ENCODE measurements around the gene PTPRM.

PTPRM gene

GRCh38 chr18:7626922-7627440 lies 59.9 kb downstream of the PTPRM start:
- DNase-seq (ENCODE audit: low spot score): no peak

- DNase-seq (ENCODE audit: low spot score): no peak
These were observed 62.3 kb downstream of the PTPRM start for GRCh38 chr18:7629416-7629815.

- DNase-seq (ENCODE audit: low spot score): no peak
These were observed 63.8 kb downstream of the PTPRM start for GRCh38 chr18:7630731-7631442.

- DNase-seq (ENCODE audit: low spot score): no peak
These were observed 65.3 kb downstream of the PTPRM start for GRCh38 chr18:7632152-7633098.

- DNase-seq (ENCODE audit: low spot score): no peak
These were observed 66.1 kb downstream of the PTPRM start for GRCh38 chr18:7633171-7633570.

- DNase-seq (ENCODE audit: low spot score): no peak
These were observed 68.8 kb downstream of the PTPRM start for GRCh38 chr18:7635948-7636347.

GRCh38 chr18:7637269-7637668 lies 70.2 kb downstream of the PTPRM start:
- no peak for DNase-seq (ENCODE audit: low spot score)

- no peak for DNase-seq (ENCODE audit: low spot score)
These were observed 71.2 kb downstream of the PTPRM start for GRCh38 chr18:7638321-7638720.

- DNase-seq (ENCODE audit: low spot score): no peak
These were observed 74.7 kb downstream of the PTPRM start for GRCh38 chr18:7641813-7642212.

GRCh38 chr18:7642331-7642890 lies 75.3 kb downstream of the PTPRM start:
- no peak for DNase-seq (ENCODE audit: low spot score)

- no peak for DNase-seq (ENCODE audit: low spot score)
These were observed 78.6 kb downstream of the PTPRM start for GRCh38 chr18:7645756-7646155.

- no peak for DNase-seq (ENCODE audit: low spot score)
These were observed 79.2 kb downstream of the PTPRM start for GRCh38 chr18:7646174-7646886.

- DNase-seq (ENCODE audit: low spot score): no peak
These were observed 80.4 kb downstream of the PTPRM start for GRCh38 chr18:7647500-7647899.

- no peak for DNase-seq (ENCODE audit: low spot score)
These were observed 89.9 kb downstream of the PTPRM start for GRCh38 chr18:7657050-7657449.

GRCh38 chr18:7657937-7658336 lies 90.8 kb downstream of the PTPRM start:
- no peak for DNase-seq (ENCODE audit: low spot score)

- no peak for DNase-seq (ENCODE audit: low spot score)
These were observed 91.6 kb downstream of the PTPRM start for GRCh38 chr18:7658701-7659100.

- DNase-seq (ENCODE audit: low spot score): no peak
These were observed 94.1 kb downstream of the PTPRM start for GRCh38 chr18:7661207-7661606.

- DNase-seq (ENCODE audit: low spot score): no peak
These were observed 95.8 kb downstream of the PTPRM start for GRCh38 chr18:7662866-7663265.

- no peak for DNase-seq (ENCODE audit: low spot score)
These were observed 96.5 kb downstream of the PTPRM start for GRCh38 chr18:7663366-7664312.

GRCh38 chr18:7666195-7666776 lies 99.2 kb downstream of the PTPRM start:
- no peak for DNase-seq (ENCODE audit: low spot score)
